ENCODE data around the gene ZNF462. TPM values are rescaled to one million over a fixed set of nuclear protein-coding genes. Genes with fewer than 3 reads are reported as not detected.

ZNF462 gene
- total RNA-seq, 1 experiment from 2014 or later = 164 TPM

DNA sequence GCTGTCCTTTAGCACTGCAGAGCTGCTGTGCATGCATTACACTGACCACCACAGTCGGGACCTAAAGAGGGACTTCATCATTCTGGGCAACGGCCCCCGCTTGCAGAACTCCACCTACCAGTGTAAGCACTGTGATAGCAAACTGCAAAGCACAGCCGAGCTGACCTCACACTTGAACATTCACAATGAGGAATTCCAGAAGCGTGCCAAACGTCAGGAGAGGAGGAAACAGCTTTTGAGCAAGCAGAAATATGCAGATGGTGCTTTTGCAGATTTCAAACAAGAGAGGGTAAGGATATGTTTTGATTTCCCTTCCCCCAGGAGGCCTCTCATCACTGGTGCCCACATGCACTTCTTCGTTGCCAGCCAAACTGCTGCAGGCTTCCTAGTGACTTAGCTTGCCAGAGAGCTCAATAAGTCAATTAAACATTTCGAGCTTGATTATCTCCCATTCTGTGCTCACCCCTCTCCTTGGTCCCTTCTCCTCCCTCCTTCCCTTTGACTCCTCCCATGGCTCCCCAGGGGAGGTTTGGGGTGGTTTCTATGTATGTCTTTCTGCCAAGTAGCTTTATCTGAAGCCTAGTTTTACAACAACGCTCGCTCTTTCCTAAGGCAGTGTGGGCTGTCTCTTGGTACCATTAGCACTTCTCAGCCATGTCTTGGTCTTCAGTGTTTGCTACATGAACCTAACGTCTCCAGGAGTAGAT, 66.7 kb downstream of the ZNF462 start:
- 0 out of 7 replicates have a peak overlapping the region, but pooled peaks of 2 of the 3 experiments have one; percentile 19 to 44 for H3K27ac Mint-ChIP-seq
- H3K36me3 Mint-ChIP-seq (ENCODE audit: insufficient read depth in 1 of 3, low read depth in 3 of 3) = peaks cover 76 to 90% (median 89%) of the 10 kb centered on the region in 3 experiments
- Histone ChIP-seq H4K5ac (ENCODE audit: insufficient read length, low read depth, low read length) (no peak overlapping the region), H4K20me1 (ENCODE audit: control insufficient read depth, insufficient read depth, insufficient read length) (no peaks in the 10 kb centered on the region), H2AFZ (ENCODE audit: low read length) (no peak overlapping the region), H3K79me2 (ENCODE audit: insufficient read depth, low read length) (peaks cover 3% of the 10 kb centered on the region; the same call in 1 of the 2 replicates), H2BK120ac (ENCODE audit: low read depth, low read length, poor library complexity, severe bottlenecking) (no peak overlapping the region), H4K8ac (replicated peaks; ENCODE audit: insufficient read length, low read depth, low read length) (no peak overlapping the region), H2BK5ac (ENCODE audit: insufficient read length, low read length) (no peak overlapping the region), H2BK20ac (ENCODE audit: low read depth, low read length, poor library complexity, severe bottlenecking) (no peak overlapping the region), H2BK12ac (ENCODE audit: insufficient read length, low read depth, low read length) (no peak overlapping the region), H3K56ac (ENCODE audit: insufficient read length, low read depth, low read length) (no peak overlapping the region), H3K9me3 (ENCODE audit: control insufficient read depth, low read depth, low read length) (no peaks in the 10 kb centered on the region), H4K91ac (ENCODE audit: insufficient read length, low read depth, low read length) (no peak overlapping the region), H3K23ac (ENCODE audit: insufficient read length, low read depth, low read length) (no peak overlapping the region), H3K27me3 (ENCODE audit: insufficient read depth, low read length) (no peaks in the 10 kb centered on the region), H3K9ac (ENCODE audit: extremely low read depth, insufficient read length, low read length) (no peak overlapping the region), H3K27ac (ENCODE audit: insufficient read length, low read depth, low read length) (no peak overlapping the region), H3T11ph (ENCODE audit: low read length) (no peak overlapping the region), H3K4ac (ENCODE audit: low read depth, low read length) (no peak overlapping the region), H3K14ac (ENCODE audit: insufficient read depth, low read length) (no peak overlapping the region), H3K4me2 (ENCODE audit: insufficient read depth, insufficient read length, low read length) (no peak overlapping the region), H2BK15ac (ENCODE audit: low read depth, low read length) (no peak overlapping the region), H2AK5ac (ENCODE audit: insufficient read length, low read length) (no peak overlapping the region), H3K79me1 (ENCODE audit: insufficient read depth, low read depth, low read length, poor library complexity, severe bottlenecking) (peaks cover 3% of the 10 kb centered on the region), H3K4me1 (ENCODE audit: insufficient read depth, low read length) (no peaks in the 10 kb centered on the region), H3K18ac (ENCODE audit: insufficient read length, low read depth, low read length) (no peak overlapping the region), H3K23me2 (ENCODE audit: insufficient read length, low read depth, low read length, poor library complexity, severe bottlenecking) (no peaks in the 10 kb centered on the region)
- no peak for TF ChIP-seq CTCF (conservative IDR thresholded peaks at IDR 0.05)
- no peak for DNase-seq
- H3K4me1 Mint-ChIP-seq = peaks cover 22 to 24% of the 10 kb centered on the region in 2 experiments
- no peaks in the 10 kb centered on the region for H3K27me3 Mint-ChIP-seq (ENCODE audit: low read depth)
- H3K9me3 Mint-ChIP-seq = no peaks in the 10 kb centered on the region
- no peak overlapping the region for H3K4me3 Mint-ChIP-seq
- WGBS (ENCODE audit: extremely low coverage, insufficient read length, low lambda C conversion rate) = no CpG with 5 or more reads among the region's 11 CpGs
